ENCODE measurements around the gene ELMOD1. TPM values are rescaled to one million over a fixed set of nuclear protein-coding genes. Genes with fewer than 3 reads are reported as not detected.
A peak's percentile ranks its signal among the peaks of the same experiment; 100 is the strongest.
"Not testable (repeated sequence)": the region's sequence is repeated elsewhere in the genome, so short reads cannot be mapped to it uniquely, and the experiment has no call there.

The ELMOD1 gene
- total RNA-seq, 1 donor from 2014 or later: 0.55 TPM

DNA sequence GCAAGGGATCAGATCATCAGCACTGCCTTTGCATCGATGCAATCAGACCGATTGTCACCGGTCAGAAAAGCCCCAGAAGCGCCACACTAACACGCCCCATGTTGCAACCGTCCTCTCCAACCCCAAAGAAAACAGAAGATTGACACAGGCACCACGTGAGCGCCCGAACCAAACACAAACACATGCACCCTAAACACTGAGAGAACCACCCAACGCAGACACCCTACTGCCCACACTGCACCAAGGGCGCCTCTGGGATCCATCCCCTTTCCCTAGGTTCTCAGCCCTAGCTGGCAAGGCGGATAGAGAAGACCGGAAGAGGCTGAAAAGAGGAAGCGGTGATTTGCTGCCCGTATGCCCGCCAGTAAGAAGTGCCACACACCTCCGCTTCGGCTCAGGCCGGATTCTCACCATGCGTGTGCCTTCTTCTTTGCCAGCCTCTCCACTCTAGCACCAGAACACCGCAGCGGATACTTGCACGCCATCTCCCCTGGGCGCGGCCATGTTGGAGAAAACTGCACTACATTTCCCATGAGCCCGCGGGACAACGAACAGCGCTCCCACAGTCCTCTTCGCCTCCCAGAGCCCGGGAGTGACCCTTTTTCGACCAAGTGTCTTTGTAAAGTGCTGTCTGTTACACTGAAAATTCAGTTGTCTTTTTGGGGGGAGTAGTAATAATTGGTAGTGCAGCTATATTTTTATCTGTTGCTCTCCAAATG is 25.6 kb upstream of the ELMOD1 start, which contains the start of gene ALKBH8:
TSS of gene ALKBH8 (minus strand) at position 517 of the 719 bp plus-strand sequence. CDS start 4,842 bp downstream, outside the sequence.
- Mint-ChIP-seq H3K27ac (peak within 1 kb of the TSS; percentile 85), H3K4me1 (ENCODE audit: low read depth) (peaks cover 14% of the 10 kb centered on the region), H3K36me3 (ENCODE audit: insufficient read depth) (no peaks in the 10 kb centered on the region), H3K9me3 (ENCODE audit: low read depth) (no peaks in the 10 kb centered on the region), H3K27me3 (peaks cover 3% of the 10 kb centered on the region), H3K4me3 (ENCODE audit: low read depth) (peak within 1 kb of the TSS; percentile 96)
- DNase-seq (ENCODE audit: low spot score, unreplicated experiment): peak; percentile 43
- TF ChIP-seq, protein P1, sequence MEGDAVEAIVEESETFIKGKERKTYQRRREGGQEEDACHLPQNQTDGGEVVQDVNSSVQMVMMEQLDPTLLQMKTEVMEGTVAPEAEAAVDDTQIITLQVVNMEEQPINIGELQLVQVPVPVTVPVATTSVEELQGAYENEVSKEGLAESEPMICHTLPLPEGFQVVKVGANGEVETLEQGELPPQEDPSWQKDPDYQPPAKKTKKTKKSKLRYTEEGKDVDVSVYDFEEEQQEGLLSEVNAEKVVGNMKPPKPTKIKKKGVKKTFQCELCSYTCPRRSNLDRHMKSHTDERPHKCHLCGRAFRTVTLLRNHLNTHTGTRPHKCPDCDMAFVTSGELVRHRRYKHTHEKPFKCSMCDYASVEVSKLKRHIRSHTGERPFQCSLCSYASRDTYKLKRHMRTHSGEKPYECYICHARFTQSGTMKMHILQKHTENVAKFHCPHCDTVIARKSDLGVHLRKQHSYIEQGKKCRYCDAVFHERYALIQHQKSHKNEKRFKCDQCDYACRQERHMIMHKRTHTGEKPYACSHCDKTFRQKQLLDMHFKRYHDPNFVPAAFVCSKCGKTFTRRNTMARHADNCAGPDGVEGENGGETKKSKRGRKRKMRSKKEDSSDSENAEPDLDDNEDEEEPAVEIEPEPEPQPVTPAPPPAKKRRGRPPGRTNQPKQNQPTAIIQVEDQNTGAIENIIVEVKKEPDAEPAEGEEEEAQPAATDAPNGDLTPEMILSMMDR (IDR thresholded peaks at IDR 0.05; ENCODE audit: unreplicated experiment): no peak

DNA sequence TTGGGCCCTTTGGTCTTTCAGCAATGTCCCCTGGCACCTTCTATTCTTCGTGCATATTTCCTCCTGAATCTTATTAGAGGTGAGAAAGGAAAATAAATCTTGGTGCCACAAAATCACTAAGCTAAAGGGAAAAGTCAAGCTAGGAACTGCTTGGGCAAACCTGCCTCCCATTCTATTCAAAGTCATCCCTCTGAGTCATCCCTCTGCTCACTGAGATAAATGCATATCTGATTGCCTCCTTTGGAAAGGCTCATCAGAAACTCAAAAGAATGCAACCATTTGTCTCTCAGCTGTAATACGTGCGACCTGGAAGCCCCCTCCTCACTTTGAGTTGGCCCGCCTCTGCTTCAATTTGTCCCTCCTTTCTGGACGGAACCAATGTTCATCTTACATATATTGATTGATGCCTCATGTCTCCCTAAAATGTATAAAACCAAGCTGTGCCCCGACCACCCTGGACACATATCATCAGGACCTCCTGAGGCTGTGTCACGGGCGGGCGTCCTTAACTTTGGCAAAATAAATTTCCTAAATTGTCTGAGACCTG is 24.9 kb upstream of the ELMOD1 start:
- Mint-ChIP-seq H3K4me1 (ENCODE audit: low read depth) (peaks cover 14% of the 10 kb centered on the region), H3K27ac (peak overlapping the region; percentile 85), H3K4me3 (ENCODE audit: low read depth) (peak overlapping the region; percentile 96)
- not testable (repeated sequence) for H3K36me3 Mint-ChIP-seq (ENCODE audit: insufficient read depth); DNase-seq (ENCODE audit: low spot score, unreplicated experiment); H3K9me3 Mint-ChIP-seq (ENCODE audit: low read depth); H3K27me3 Mint-ChIP-seq

DNA sequence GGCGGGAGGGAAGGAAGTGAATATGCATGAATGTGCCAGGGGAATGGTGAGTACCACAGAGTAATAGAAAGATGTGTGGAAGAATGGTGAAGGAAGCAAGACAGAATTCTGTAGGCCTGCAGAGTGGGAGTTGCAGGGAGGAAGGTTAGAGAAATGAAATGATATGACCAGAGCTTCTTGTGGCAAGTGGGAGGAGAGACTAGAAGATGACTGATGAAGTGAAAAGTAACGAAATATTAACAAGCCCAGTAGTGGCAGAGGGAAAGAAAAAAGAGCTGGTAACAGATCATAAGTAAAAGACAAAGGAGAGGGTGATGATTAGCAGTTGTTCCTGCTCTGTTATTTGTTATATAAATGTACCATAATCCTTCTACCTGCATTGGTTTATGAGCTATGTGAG is 24.4 kb upstream of the ELMOD1 start:
- Mint-ChIP-seq H3K9me3 (ENCODE audit: low read depth) (no peaks in the 10 kb centered on the region), H3K4me1 (ENCODE audit: low read depth) (peaks cover 14% of the 10 kb centered on the region), H3K4me3 (ENCODE audit: low read depth) (peak overlapping the region; percentile 96), H3K27ac (no peak overlapping the region), H3K27me3 (peaks cover 3% of the 10 kb centered on the region), H3K36me3 (ENCODE audit: insufficient read depth) (no peaks in the 10 kb centered on the region)
- TF ChIP-seq, protein P1 (IDR thresholded peaks at IDR 0.05; ENCODE audit: unreplicated experiment): no peak
- no peak for DNase-seq (ENCODE audit: low spot score, unreplicated experiment)

DNA sequence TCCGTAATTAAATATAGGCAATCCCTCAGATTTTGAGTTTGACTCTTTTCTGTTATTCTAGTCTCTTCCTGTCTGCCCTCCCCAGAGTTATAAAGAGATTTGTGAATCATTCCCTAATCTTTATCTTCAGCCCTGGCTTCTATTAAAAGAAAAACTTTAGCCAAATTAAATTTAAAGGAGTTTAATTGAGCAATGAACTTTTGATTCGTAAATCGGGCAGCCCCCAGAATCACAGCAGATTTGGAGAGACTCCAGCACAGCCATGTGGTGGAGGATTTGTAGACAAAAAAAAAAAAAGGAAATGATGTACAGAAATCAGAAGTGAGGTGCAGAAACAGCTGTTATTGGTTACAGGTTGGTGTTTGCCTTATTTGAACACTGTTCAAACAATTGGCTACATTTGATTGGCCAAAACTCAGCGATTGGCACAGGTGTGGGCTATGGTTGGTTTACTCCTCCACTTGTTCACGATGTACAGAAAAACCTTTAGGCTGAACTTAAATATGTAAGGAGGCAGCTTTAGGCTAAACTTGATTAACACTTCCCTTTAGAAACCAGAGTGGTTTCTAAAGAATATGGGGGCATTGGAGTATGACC is 23.1 kb upstream of the ELMOD1 start:
- no peaks in the 10 kb centered on the region for H3K9me3 Mint-ChIP-seq (ENCODE audit: low read depth)
- no peaks in the 10 kb centered on the region for H3K36me3 Mint-ChIP-seq (ENCODE audit: insufficient read depth)
- no peak overlapping the region for H3K27ac Mint-ChIP-seq
- TF ChIP-seq, protein P1 (IDR thresholded peaks at IDR 0.05; ENCODE audit: unreplicated experiment): no peak
- H3K27me3 Mint-ChIP-seq: peaks cover 3% of the 10 kb centered on the region
- H3K4me1 Mint-ChIP-seq (ENCODE audit: low read depth): peaks cover 14% of the 10 kb centered on the region
- H3K4me3 Mint-ChIP-seq (ENCODE audit: low read depth): no peak overlapping the region
- DNase-seq (ENCODE audit: low spot score, unreplicated experiment): no peak

DNA sequence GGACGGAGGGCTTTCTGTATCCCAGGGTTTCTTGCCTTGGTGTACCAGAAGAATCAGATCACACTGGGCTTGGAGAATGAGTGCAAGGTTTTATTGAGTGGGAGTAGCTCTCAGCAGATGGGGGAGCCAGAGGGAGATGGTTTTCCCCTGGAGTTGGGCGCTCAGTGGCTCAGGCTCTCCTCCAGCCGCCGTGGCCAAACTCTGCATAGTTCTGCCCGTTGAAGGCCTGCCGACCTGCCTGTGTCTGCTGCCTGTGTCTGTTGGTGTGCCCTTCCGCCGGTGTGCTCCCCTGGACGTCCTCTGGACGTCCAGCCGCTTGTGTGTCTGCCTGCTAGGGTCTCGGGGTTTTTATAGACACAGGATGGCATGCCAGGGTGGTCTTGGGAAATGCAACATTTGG is 20.9 kb upstream of the ELMOD1 start:
- H3K4me1 Mint-ChIP-seq (ENCODE audit: low read depth): peaks cover 10% of the 10 kb centered on the region
- no peaks in the 10 kb centered on the region for H3K9me3 Mint-ChIP-seq (ENCODE audit: low read depth)
- H3K36me3 Mint-ChIP-seq (ENCODE audit: insufficient read depth): no peaks in the 10 kb centered on the region
- H3K27me3 Mint-ChIP-seq: peaks cover 3% of the 10 kb centered on the region
- TF ChIP-seq, protein P1 (IDR thresholded peaks at IDR 0.05; ENCODE audit: unreplicated experiment): no peak
- H3K4me3 Mint-ChIP-seq (ENCODE audit: low read depth): no peak overlapping the region
- no peak overlapping the region for H3K27ac Mint-ChIP-seq
- DNase-seq (ENCODE audit: low spot score, unreplicated experiment): no peak
